Stimulated activated CD4-positive, alpha-beta T cell treated with anti-CD3 and anti-CD28 coated beads, Interleukin-1b, Interleukin-23, amount 100 ng/mL, for 1 hour (primary cell): ENCODE measurements around the gene RPS16.

Experiments used
- DNase-seq, 2 donors: peaks; one replicate each; pipeline ENCODE4 v3.0.0-alpha.2; 2020; ENCODE audit warnings: low read depth in 2 of 2

RPS16 gene

GRCh38 chr19:39449116-39449797 lies 13.5 kb upstream of the RPS16 start:
- DNase-seq, result no peak

- no peak for DNase-seq
Observed at GRCh38 chr19:39448271-39448670, 12.5 kb upstream of the RPS16 start.

GRCh38 chr19:39446365-39447084 lies 10.8 kb upstream of the RPS16 start:
- DNase-seq, result no peak

- peak; percentile 85 to 96 for DNase-seq
Observed at GRCh38 chr19:39445196-39446111, 9.7 kb upstream of the RPS16 start, which contains the start of gene SUPT5H. Gene SUPT5H (plus strand): TSS chr19:39445582. CDS start chr19:39445891, 309 bp downstream.

GRCh38 chr19:39444598-39445195 lies 8.9 kb upstream of the RPS16 start:
- no peak for DNase-seq

- DNase-seq, result no peak
Observed at GRCh38 chr19:39438270-39438934, 2.7 kb upstream of the RPS16 start.

- no peak for DNase-seq
Observed at GRCh38 chr19:39436350-39436716, 584 bp upstream of the RPS16 start.

GRCh38 chr19:39434123-39435076 lies 1.3 kb downstream of the RPS16 start:
- no peak for DNase-seq

GRCh38 chr19:39433480-39434079 lies 2.2 kb downstream of the RPS16 start:
- no peak for DNase-seq

- no peak for DNase-seq
Observed at GRCh38 chr19:39432677-39433025, 3.1 kb downstream of the RPS16 start.

- peak in 1 of 2 donors; percentile 20 for DNase-seq
Observed at GRCh38 chr19:39430675-39431593, 4.8 kb downstream of the RPS16 start.

GRCh38 chr19:39428283-39429112 lies 7.3 kb downstream of the RPS16 start:
- DNase-seq, result no peak

GRCh38 chr19:39427707-39428106 lies 8.0 kb downstream of the RPS16 start:
- no peak for DNase-seq

- no peak for DNase-seq
Observed at GRCh38 chr19:39426170-39426569, 9.6 kb downstream of the RPS16 start.

GRCh38 chr19:39425744-39426143 lies 10.0 kb downstream of the RPS16 start:
- no peak for DNase-seq

- no peak for DNase-seq
Observed at GRCh38 chr19:39424934-39425333, 10.8 kb downstream of the RPS16 start.

GRCh38 chr19:39423258-39424086 lies 12.3 kb downstream of the RPS16 start:
- no peak for DNase-seq
